Measurements from ENCODE around the gene RGSL1.

The RGSL1 gene

GRCh38 chr1:182450087-182450486, at the start of gene RGSL1:
Gene RGSL1, plus strand, starts transcription at chr1:182450146. Its CDS starts 20 bp downstream, at chr1:182450166.
- DNase-seq: no peak

DNA sequence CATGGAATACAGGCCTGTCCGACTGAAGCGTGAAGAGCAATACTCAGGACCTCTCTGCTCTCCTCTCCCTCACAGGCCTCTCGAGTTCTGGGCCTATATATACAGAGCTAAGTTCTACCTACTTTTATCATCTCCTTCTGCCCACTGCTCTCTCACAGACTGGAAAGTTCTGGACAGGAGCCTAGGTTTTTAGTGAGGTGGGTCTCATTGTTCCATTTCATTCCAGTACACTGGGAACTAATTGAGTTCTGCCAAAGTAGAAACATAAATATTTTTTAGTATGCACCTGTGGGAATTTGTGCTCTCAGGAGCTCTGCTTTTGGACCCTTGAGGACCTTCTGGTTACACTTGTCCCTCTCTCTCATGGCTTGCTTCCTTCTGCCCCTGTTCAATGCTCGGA, 49.4 kb upstream of the RGSL1 start, which contains the start of gene TEDDM1:
TSS of gene TEDDM1 (minus strand) at position 101 of the 400 bp plus-strand sequence. CDS start 182 bp downstream, outside the sequence.
- DNase-seq: no peak

DNA sequence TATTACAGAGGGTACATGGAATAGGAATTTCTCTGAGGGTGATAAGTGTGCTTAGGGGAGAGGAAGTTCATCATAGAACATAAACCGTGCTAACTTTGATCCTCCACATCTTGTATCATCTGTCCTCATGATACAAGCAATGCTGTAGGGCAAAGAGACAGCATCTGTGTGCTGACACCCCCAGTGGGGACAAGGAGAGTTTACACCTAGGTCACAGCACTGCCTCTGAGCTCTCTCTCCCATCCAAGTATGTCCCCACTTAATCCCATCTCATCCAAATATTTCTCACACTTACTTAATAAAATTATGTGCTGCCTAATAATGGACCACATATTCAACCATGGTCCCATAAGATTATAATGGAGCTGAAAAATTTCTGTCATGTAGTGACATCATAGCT, 45.2 kb upstream of the RGSL1 start:
- DNase-seq: no peak

DNA sequence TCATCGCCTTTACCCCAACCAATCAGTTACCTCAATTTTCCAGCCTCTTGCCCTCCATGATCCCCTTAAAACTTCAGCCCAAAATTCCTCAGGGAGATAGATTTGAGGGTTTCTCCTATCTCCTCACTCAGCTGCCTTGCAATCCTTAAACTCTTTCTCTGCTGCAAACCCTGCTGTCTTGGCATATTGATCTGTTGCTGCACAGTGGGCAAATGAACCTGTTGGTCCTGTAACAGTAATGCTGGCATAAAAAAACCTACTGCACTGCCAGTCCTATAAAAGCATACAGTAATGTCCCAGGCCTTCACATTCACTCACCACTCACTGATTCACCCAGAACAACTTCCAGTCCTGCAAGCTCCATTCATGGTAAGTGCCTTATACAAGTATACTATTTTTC, 44.4 kb upstream of the RGSL1 start:
- DNase-seq: no peak

- no peak for DNase-seq
These were observed 43.9 kb upstream of the RGSL1 start for GRCh38 chr1:182406012-182406411.

DNA sequence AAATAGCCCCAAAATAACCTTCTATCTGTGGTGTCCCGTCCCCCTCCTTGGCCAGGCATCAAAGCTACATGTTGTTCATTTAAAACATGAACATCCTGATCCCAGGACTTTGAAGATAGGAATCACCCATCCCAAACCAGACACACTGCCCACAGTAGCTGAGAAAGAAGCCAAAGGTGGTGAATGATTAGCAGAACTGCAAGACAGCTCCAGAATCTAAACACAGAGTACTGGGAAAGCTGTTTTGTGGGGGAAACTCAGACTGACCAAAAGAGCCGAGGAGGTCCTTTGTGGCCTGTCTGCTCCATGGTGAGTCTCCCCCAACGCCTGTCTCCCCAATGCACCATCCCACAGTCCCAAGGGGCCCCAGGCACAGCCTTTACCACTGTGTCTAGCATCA, 42.2 kb upstream of the RGSL1 start:
- DNase-seq: no peak

DNA sequence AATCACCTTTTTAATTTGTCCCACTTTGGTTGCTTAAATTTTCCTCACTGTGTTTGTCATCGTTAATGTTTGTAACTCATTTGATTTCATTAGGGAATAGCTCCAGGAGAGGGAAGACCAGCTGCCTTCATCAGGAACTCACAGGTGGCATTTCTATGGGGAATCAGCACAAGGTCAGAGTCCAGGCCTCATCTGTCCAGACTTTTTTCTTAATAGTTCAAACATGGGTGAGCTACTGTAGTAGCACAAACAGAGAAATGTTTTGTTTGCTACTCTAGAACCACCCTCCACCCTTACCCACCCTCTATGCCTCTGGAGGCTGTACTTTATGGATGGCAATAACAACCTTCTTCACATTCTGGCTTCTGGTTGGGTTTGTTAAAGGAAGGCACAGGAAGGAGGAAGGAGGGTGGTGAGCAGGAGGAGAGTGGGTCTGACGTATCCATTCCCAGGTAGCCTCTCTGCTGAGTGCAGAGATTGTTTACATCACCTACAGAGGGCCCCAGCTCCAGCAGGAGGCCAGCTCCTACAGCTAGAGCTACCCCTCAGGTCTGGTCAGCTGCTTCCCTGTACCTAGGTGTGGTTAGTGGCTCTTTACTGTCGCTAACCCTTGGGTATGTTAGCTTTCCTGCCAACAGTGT, 41.4 kb upstream of the RGSL1 start:
- DNase-seq: no peak

DNA sequence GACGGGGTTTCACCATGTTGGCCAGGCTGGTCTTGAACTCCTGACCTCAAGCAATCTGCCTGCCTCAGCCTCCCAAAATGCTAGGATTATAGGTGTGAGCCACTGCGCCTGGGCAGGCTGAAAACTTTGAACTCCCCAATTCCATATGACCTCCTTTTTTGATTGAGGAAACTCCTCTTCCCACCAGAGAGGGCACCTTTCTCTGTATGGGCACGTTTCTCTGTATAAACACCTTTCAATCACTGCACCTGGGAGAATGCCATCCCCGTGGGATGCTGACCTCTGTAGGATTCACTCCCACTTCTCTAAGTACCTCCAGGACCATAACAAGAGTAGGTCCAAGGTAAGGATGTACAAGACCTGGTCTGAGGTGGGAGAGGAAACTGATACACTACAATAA, 39.8 kb upstream of the RGSL1 start:
- no peak for DNase-seq

GRCh38 chr1:182410620-182411273, 39.2 kb upstream of the RGSL1 start:
- DNase-seq: no peak

DNA sequence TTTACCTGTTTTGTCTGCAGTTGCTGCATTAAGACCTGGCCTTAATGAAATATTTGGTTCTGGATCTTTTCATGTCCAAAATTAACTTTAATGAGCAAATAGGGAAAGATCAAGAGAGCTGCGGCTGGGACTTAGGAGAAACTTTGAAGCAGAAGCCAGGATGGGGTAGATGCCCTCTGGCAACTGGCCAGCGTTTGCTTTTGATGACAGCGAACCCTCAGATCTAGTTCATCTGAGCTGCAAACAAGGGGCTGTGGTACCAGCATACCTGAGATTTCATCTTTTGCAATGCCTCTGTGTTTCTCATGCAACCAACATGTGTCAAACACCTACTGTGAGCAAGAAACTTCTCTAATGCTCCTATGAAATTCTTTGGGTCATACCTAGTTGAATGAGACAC, 36.5 kb upstream of the RGSL1 start:
- no peak for DNase-seq

DNA sequence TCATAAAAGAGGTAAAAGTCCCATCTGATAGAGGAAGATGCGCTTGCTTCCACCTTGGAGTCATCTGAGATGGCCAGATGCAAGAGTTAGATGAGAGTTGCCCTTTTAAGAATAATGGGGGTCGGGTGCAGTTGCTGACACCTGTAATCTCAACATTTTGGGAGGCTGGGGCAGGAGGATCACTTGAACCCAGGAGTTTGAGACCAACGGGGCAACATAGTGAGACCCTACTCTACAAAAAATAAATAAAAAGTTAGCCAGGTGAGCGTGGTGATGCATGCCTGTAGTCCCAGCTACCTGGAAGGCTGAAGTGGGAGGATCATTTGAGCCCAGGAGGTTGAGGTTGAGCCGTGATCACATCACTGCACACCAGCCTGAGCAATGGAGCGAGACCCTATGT, 36.0 kb upstream of the RGSL1 start:
- DNase-seq: no peak

DNA sequence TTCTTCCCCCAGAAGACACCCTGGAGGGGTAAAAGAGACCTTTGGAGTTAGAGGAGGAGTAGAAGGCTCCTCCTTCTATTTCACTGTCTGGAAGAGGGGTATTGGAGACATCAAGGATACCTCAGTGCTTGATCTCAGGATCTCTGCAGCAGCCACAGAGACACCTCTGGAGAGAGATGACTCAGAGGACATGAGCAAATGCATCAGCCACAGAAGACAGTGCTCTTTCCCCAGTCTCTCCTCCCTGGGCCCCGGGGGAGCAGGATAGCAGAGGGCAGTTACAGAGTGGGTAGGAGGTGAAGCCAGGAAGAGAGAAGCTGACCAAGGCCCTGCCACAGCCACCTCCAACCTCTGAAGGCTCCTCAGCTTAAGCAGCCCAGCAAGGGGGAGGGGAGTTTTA, 34.2 kb upstream of the RGSL1 start:
- no peak for DNase-seq

- no peak for DNase-seq
These were observed 23.2 kb upstream of the RGSL1 start for GRCh38 chr1:182426442-182427430.

DNA sequence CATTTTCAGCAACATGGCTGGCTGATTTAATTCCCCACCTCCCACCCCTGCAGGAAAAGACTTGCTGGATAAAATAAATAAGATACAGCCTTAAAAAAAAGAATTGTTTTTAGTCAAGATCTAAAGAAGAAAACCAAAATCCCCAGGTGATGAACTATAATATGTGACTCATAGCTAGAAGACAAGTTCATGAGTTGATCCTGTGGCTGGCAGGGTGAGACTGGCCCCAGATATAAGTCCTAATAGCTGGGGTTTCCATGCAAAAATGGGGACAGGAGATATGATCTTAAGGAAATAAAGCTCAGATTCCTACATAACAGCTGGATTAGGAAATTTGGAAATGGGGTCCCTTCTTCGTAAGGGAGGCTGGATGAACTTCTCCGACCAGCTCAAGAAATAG, 21.9 kb upstream of the RGSL1 start:
- no peak for DNase-seq

- no peak for DNase-seq
These were observed 19.5 kb upstream of the RGSL1 start for GRCh38 chr1:182430263-182431068.

DNA sequence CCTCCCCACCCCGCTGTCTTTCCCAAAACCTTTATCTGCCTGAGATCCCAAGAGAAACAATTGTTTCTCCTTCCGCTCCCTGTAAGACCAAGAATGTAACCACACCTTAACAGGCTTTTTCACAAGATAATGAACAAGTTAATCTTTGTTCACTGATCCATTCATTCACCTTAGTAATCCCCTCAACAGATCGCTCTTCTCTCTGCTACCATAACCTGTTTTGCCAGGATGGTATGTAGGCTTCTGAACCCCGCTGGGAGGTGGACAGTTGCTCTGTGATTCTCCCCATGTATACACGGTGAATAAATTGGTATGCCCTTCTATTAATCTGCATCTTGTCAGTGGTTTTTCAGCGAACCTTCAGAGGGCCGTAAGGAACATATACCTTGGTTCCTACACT, 18.7 kb upstream of the RGSL1 start:
- DNase-seq: no peak

- DNase-seq: no peak
These were observed 16.4 kb upstream of the RGSL1 start for GRCh38 chr1:182433580-182433979.

DNA sequence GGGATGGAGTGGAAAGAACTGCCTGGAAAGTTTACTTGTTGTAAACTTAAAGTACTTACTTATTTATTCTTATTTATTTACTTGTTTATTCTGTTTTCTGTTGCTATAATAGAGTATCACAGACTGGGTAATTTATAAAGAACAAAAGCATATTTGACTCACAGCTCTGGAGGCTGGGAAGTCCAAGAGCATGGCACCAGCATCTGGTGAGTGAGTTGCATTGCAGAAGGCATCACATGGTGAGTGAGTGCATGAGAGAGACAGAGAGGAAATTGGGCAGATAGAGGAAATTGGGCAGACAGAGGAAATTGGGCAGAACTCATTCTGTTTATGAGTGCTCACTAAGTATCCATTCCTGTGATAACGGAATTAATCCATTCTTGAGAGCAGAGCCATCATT, 11.6 kb upstream of the RGSL1 start:
- no peak for DNase-seq

DNA sequence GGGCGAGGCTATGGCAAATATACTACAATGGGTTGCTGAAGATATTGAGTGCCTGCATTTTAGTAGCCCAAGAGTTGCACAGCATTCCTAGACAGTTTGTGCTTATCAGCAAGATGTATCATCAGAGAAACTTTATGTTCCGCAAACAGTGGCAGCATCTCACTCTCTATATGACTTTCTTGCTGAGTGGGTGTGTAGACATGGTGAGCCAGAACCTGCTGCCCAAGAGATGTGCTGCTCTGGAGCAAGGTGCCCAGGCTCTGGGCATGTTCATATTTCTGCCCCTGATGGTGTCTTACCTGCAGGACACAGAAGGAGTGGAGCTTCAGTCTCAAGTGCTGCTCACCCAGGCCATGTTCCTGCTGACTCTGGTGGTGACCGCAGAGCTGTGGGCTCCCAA, 8.2 kb upstream of the RGSL1 start:
- DNase-seq: no peak

GRCh38 chr1:182442333-182442732, 7.6 kb upstream of the RGSL1 start:
- no peak for DNase-seq

GRCh38 chr1:182444497-182444896, 5.4 kb upstream of the RGSL1 start:
- DNase-seq: no peak

DNA sequence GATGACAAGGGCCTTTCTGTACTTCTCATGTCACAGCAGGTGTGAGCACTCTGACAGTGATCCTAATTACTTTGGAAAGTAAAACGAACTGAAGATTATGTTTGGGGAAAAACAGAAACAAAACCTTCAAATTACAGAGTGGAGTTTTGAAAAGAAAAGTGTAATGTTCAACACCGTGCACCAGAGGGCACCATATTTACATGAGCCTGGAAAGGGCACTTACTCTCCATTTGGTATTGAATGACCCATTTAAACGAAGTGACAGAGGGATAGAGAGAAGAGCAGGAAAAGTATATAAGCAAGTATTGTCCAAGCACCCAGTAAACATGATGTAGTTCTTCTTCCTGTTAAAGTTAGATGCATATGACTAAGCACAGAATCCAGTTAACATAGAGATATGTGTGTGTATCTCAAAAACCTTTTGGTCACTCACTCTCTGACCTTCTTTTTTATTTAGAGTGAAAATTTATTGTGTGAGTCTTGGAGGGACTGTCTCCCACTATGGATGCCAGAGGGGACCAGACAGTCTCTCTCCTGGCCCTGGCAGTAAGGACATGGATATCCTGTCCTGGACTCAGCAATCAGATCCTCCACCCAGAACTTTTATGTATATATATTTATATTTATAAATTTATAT, 3.8 kb upstream of the RGSL1 start:
- DNase-seq: no peak
